HuH-7.5 (cell line): ENCODE results near the gene KCNK4.
"Not testable (repeated sequence)": the region's sequence is repeated elsewhere in the genome, so short reads cannot be mapped to it uniquely, and the experiment has no call there.

Source experiments
- DNase-seq: peaks from one replicate; pipeline ENCODE4 v3.0.0; 2011; ENCODE audit warnings: low spot score

Gene KCNK4

GRCh38 chr11:64291262-64291751, at the start of gene KCNK4:
Gene KCNK4 (plus strand): TSS chr11:64291302. CDS start chr11:64293019, 1,717 bp downstream.
- DNase-seq = no peak

GRCh38 chr11:64241491-64242374, 49.4 kb upstream of the KCNK4 start:
- DNase-seq = peak; percentile 69

DNA sequence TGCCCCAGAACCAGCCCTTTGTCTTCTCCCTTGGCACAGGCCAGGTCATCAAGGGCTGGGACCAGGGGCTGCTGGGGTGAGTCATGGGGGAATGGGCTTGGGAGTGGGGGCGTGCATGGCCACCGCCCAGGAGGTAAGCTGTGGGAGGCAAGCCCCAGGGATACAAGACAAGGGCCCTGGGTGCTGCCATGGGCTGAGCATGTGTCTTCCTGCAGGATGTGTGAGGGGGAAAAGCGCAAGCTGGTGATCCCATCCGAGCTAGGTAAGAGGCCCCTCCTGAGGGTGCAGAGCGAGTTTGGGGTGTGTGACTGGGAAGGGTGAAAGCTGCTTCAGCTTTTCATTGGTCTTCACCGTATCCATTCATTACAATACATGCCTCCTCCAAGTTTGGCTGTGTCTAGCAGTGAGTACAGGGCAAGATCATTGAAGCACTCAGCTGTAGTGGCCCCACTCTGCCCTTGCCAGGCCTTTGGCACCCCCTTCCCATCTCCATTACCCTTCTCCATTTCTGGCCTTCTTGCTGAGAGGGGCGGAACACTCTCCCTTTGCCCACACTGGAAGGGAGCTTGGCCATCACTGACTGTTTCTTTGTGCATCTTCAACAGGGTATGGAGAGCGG, 47.8 kb upstream of the KCNK4 start:
- DNase-seq = no peak

GRCh38 chr11:64244107-64244506, 47.0 kb upstream of the KCNK4 start:
- DNase-seq = no peak

- no peak for DNase-seq
These were observed 46.1 kb upstream of the KCNK4 start for GRCh38 chr11:64244966-64245365.

DNA sequence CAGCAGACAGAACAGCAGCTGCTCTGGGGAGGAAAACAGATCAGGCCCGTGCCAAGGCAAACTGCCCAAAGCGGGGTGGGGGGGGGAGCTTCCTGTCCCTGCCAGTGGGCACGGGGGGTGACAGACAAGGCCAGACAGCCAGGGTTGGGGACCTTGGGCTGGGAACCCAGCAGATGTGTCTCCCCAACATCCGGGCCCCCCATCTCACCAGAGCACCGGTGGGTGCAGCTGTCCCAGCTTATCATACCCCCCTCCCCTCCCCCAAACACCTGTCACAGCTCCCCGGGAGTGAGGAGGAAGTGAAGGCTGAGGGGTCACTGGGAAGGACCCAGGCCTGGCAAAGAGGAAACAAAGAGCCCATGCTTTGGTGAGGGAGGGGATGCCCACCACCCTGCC, 45.7 kb upstream of the KCNK4 start:
- no peak for DNase-seq

DNA sequence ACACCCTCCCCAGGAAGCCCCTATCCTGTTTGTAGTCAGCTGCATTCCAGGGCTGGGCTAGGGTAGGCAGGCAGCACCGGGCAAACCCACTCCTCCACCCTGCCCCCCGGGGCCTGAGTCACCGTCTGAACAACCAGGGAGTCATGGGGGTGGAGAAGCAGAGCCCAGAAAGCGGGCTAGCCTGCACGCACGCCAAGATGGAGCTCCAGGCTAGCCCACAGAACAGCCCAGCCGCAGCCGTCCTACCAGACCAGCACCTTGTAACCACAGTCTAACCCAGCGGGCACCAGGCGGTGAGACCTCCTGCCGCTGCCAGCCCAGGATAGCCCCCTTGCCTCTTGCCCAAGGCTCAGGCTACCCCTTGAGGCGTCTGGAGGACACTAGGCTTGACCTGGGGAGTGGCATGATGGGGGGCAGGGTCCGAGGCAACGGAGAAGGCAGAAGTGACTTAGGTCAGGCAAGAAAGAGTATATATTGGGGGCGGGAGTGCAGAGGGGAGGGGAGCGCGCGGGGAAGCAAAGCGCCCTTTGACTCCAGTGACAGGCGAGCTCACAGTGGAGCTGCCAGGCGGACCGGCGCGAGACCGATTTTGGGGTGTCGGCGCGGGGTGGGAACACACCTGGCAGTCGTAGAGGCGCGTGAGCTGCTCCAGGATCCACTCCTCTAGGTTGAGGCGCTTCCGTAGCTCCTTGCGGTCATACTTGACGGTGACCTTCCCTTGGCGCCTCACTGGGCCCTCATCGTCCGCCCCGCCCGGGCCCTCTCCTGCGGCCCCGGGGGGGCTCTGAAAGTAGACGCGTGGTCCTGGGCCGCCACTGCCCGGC, 45.1 kb upstream of the KCNK4 start:
- peak; percentile 54 for DNase-seq

GRCh38 chr11:64246621-64246870, 44.6 kb upstream of the KCNK4 start:
- not testable (repeated sequence) for DNase-seq

DNA sequence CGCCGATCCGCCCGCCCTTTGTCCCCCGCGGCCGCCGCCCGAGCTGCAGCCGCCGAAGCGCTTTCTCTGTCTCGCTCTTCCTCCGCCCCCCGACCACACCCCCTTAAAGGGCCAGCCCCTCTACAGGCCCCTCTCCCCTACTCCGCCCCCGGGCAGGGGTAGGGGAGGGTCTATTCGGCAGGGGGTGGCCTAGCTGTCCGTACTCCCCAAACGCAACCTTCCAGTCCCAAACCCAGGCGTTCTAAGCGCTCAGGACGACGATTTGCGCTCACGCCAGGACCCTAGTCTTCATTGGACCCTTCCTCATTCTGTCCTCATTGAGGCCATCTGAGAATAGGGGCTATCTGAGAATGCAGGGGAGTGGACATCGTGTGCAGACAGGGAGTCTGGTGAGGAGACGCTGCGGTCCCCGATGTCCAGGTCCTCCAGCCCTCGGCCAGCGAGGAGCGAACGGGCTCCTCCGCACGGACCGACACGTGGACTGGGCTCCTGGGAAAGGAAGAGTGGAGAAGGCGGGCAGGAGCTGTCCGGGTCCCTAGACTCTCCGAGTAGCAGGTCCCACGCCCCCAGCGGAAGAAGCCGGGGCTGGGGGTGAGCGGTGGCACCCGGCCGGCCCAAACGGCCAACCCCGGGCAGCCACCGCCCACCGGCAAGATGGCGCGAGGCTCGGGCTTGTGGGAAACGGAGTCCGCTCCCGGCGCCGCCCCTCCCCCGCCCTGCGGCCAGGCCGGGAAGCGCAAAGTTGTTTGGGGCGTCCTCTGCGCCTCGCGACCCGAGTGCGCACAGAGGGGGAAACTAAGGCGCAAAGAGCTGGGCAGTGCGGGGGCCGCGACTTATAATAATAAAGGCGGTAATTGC, 44.0 kb upstream of the KCNK4 start, which contains the start of gene PPP1R14B:
Gene PPP1R14B (minus strand): TSS at position 73 of the 858 bp plus-strand sequence. CDS start 270 bp downstream, outside the sequence.
- DNase-seq = peak; percentile 91

DNA sequence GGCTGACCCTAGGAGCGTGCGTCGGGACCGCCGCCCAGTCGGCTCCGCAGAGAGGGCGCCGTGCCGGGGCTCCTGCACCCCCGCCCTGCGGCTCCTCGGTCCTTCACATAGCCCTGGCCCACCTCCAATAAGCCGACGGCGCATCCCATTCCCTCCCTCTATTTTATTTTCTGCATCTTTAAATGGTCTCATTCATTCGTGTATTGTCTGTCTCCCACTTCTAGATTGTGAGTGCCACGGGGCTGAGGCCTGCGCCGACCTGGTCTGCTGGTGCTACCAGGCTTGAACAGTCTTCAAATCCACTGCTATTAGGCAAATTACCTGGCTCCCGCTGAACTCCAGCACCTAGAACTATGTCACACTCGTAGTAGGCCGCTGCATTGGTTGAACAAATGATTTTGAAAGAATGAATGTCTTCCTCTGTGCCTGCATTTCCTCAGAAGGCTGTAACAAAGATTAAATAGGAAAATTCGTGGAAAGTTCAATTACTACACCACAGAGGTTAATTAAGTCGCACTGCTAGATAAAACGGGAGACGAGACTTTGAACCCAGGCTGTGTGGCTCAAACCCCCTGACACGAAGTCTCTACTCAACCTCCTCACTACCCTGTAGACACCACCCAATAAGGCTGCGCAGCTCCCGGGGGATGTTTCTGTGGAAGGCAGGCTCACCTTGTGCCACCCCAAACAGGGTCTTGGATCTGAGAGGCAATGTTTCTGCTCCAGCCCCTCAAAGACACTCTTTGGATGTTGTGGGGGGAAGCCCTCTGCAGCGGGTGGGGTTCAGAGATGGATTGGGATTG, 43.2 kb upstream of the KCNK4 start:
- DNase-seq = no peak

GRCh38 chr11:64248578-64248977, 42.5 kb upstream of the KCNK4 start:
- no peak for DNase-seq

DNA sequence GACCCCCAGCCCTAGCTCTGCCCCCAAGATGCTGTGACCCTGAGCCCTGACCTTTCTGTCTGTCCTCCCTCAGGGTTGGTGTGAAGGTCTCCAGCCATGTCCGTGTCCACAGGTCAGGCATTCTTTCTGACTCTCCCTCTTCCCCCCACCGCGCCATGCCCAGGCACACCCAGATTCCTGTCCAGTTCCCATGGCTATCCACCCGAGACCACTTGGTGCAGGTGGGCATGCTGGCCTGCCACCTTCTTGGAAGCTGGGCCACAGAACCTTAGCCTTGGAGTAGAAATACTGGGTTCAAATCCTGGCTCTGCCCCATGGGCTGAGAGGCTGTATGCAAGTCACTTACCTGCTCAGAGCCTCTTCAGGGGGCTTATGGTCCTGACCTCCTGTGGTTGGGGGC, 42.1 kb upstream of the KCNK4 start:
- DNase-seq = no peak

GRCh38 chr11:64249563-64250414, 41.3 kb upstream of the KCNK4 start:
- DNase-seq = no peak

- peak; percentile 78 for DNase-seq
These were observed 40.6 kb upstream of the KCNK4 start for GRCh38 chr11:64250415-64251015.

DNA sequence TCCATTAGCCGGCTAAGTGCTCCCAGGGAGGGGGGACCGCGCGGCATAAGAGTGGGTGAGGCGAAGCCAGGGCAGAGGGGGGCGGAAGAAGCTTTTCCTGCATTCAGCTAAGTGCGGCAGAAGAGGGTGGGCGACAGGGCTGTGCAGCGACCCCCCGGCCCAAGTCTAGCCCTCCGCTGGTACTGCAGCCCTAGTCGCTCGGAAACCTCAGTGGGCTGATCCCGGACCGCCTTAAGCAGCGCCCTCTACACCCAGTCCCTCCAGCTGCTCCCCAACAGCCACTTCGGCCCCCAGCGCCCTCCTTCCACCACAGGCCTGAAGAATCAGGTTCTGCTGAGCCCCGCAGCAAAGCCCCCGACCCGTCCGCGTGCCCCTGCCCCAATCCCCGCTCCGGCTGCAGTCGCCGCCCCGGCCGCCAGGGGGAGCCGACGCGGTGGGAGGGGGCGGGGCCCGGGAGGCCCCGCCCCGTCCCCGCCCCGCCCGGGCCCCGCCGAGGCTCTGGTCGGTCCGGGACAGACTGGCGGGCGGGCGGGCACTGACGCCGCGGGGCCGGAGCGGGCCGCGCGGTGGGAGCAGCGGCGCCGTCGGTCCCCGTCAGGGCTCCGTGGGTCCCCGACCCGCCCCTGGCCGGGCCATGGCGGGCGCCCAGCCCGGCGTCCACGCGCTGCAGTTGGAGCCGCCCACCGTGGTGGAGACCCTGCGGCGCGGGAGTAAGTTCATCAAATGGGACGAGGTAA, 39.9 kb upstream of the KCNK4 start, which contains the start of gene PLCB3:
Gene PLCB3 (plus strand): TSS at position 515 of the 737 bp plus-strand sequence. CDS start 120 bp downstream, at position 635.
- peak; percentile 80 for DNase-seq

DNA sequence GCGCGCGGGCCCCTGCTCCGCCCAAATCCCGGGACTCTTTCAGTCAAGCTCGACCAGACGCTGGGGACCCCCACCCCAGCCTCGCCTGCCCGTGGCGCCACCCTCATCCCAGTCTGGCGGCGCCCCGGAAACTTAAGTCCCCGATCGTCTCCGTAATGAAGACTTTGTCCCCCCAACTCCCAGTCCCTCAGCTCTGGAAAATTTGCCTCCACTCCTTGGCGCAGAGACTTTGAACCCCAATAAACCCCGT, 39.4 kb upstream of the KCNK4 start:
- DNase-seq = no peak

DNA sequence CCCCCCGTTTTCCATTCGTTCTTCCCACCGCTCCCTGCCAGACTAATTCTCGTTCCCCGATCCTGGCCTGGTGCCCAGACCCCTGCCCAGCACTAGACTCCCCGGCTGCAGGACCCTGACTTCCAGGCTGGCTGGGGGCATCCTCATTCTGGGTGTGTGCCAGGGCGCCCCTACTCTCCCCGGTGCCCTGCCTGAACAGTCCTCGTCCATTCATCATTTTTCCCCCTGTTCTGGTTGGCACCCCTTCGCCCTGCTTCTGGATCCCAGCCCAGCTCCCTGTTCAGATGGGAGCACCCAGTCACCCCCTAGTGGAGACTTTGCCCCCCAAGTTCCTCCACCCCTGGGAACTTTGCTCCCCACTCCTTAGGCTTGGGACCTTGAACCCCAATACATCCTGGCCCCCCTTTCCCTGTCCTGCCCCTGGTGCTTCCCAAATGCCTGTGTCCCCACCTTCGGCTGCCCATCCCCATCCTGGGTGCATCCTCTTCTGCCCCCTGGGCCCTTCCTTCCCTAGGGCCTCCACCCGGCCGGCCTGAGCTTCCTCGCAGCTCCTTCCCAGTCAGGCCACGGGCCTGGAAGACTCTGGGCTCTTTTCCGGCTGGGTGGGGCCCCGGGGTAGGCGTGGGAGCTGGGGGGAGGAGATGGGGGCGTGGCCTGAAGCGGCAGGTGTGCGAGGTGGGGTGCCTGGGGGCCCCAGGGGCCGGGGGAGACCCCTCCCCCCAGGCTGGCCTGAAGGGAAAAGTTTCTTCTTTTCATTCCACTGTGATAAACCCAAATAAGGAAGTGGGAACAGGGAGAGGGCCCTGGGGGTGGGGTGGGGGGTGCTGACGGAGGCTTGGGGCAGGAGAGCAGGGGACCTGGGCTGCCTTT, 38.9 kb upstream of the KCNK4 start:
- peak; percentile 68 for DNase-seq

DNA sequence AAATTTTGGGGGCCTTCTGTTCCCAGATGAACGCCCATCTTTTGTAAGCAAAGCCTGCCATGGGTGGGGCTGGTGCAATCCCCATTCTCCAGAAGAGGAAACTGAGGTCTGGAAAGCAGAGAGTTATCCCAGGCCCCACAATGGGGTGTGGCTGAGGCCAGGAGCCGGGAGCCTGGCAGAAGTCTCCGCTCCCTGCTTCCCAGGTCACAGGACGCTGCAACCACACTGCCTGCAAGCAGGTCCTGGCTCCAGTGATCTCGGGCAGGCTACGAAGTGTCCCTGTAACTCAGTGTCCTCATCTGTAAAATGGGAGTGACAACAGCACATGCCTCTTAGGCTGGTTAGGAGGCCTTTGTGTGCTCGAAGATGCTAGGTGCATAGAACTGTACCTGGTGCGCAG, 38.1 kb upstream of the KCNK4 start:
- no peak for DNase-seq
